GM18502 (cell line): ENCODE data around the gene ITPR2.

Source experiments
- ATAC-seq: cut with Tn5 transposase; IDR thresholded peaks from one replicate; pipeline ENCODE4 v1.9.1; 2021; ENCODE audit warnings: mild to moderate bottlenecking; ENCODE audit not compliant: unreplicated experiment, poor library complexity

Gene ITPR2

GRCh38 chr12:26384536-26384935 lies 448.5 kb downstream of the ITPR2 start:
- no peak for ATAC-seq

GRCh38 chr12:26383041-26383440 lies 450.0 kb downstream of the ITPR2 start:
- no peak for ATAC-seq

- ATAC-seq, result no peak
Observed at GRCh38 chr12:26380897-26381296, 452.1 kb downstream of the ITPR2 start.

- no peak for ATAC-seq
Observed at GRCh38 chr12:26379777-26380467, 453.1 kb downstream of the ITPR2 start.

GRCh38 chr12:26378711-26379110 lies 454.3 kb downstream of the ITPR2 start:
- no peak for ATAC-seq

GRCh38 chr12:26374934-26375680 lies 457.9 kb downstream of the ITPR2 start:
- ATAC-seq, result no peak

GRCh38 chr12:26373606-26374495 lies 459.1 kb downstream of the ITPR2 start:
- no peak for ATAC-seq

- ATAC-seq, result no peak
Observed at GRCh38 chr12:26372866-26373265, 460.1 kb downstream of the ITPR2 start.

- ATAC-seq, result no peak
Observed at GRCh38 chr12:26370098-26370497, 462.9 kb downstream of the ITPR2 start.

- no peak for ATAC-seq
Observed at GRCh38 chr12:26369588-26369987, 463.4 kb downstream of the ITPR2 start.

- no peak for ATAC-seq
Observed at GRCh38 chr12:26367991-26368730, 464.8 kb downstream of the ITPR2 start.

GRCh38 chr12:26361964-26362363 lies 471.0 kb downstream of the ITPR2 start:
- no peak for ATAC-seq

GRCh38 chr12:26360062-26360461 lies 472.9 kb downstream of the ITPR2 start:
- no peak for ATAC-seq

- no peak for ATAC-seq
Observed at GRCh38 chr12:26359576-26359975, 473.4 kb downstream of the ITPR2 start.

- no peak for ATAC-seq
Observed at GRCh38 chr12:26358651-26359050, 474.3 kb downstream of the ITPR2 start.

GRCh38 chr12:26347300-26347699 lies 485.7 kb downstream of the ITPR2 start:
- ATAC-seq, result no peak

- no peak for ATAC-seq
Observed at GRCh38 chr12:26346736-26347135, 486.3 kb downstream of the ITPR2 start.

- ATAC-seq, result peak; percentile 45
Observed at GRCh38 chr12:26345471-26346003, 487.5 kb downstream of the ITPR2 start.

- ATAC-seq, result no peak
Observed at GRCh38 chr12:26341491-26341890, 491.5 kb downstream of the ITPR2 start.

- ATAC-seq, result peak; percentile 80
Observed at GRCh38 chr12:26340649-26341048, 492.3 kb downstream of the ITPR2 start.
